Gastrocnemius medialis (tissue), 4 donors: Measurements from ENCODE around the gene CELF1. TPM values are rescaled to one million over a fixed set of nuclear protein-coding genes. Genes with fewer than 3 reads are reported as not detected.

Experiments
- ATAC-seq, 2 donors: fragments of 150-250 bp; one replicate each; pipeline ENCODE4 v1.9.1; 2016
- DNase-seq, 2 donors: peaks; one replicate each; pipeline ENCODE4 v3.0.0-alpha.2; 2019
- H3K27ac ChIP-seq, 4 donors: fragments of 200-600 bp; sonication (generic); 1 replicate in 1 of 4; 2 replicates in 3 of 4; pipeline ENCODE4 v1.5.1; 2016 to 2018; ENCODE audit warnings: mild to moderate bottlenecking in 2 of 4, moderate library complexity in 1 of 4
- H3K27me3 ChIP-seq, 3 donors: fragments of 200-600 bp; sonication (generic) in 2 of 3; 1 replicate in 1 of 3; 2 replicates in 2 of 3; pipeline versions ENCODE4 v1.5.1 to v1.6.0; 2016 to 2019; ENCODE audit warnings: mild to moderate bottlenecking in 1 of 3, moderate library complexity in 1 of 3
- H3K36me3 ChIP-seq, 2 donors: fragments of 200-600 bp; sonication (generic) in 1 of 2; one replicate each; pipeline ENCODE4 v1.5.1; 2017 to 2018
- H3K4me1 ChIP-seq, 2 donors: fragments of 200-600 bp; sonication (generic) in 1 of 2; one replicate each; pipeline ENCODE4 v1.5.1; 2016 to 2017; ENCODE audit warnings: mild to moderate bottlenecking in 2 of 2
- H3K4me3 ChIP-seq, 4 donors: fragments of 200-600 bp; sonication (generic) in 3 of 4; 1 replicate in 1 of 4; 2 replicates in 3 of 4; pipeline ENCODE4 v1.5.1; 2016 to 2019; ENCODE audit warnings: mild to moderate bottlenecking in 2 of 4
- H3K9me3 ChIP-seq, 3 donors: fragments of 200-600 bp; sonication (generic) in 2 of 3; 1 replicate in 1 of 3; 2 replicates in 2 of 3; pipeline ENCODE4 v1.5.1; 2016 to 2019
- POLR2A ChIP-seq, 2 donors: fragments of 450-650 bp; IDR thresholded peaks; one replicate each; pipeline ENCODE4 v1.6.1; 2017; ENCODE audit warnings: antibody characterized with exemption in 2 of 2, mild to moderate bottlenecking in 2 of 2, moderate library complexity in 2 of 2
- in situ Hi-C, 4 donors: fragments of 200-750 bp; cut with MboI; loops; one replicate each; pipeline versions ENCODE4 v1.15.0 to v1.8.0; 2017; ENCODE audit warnings: low sequenced_read_pairs in 4 of 4
- intact Hi-C: fragments of 100-400 bp; cut with DNase I; formaldehyde crosslinking; loops from one replicate; pipeline ENCODE4 v1.15.1; 2023; ENCODE audit warnings: low total_unique reads
- total RNA-seq, 4 donors: library from RNA; depleted of rRNA; stranded (reverse); fragments of >200 nt; gene quantifications; one replicate each; pipeline versions ENCODE4 v1.1.0 to v1.2.3, GENCODE V29; 2016
- TF ChIP-seq, protein P1 (sequence below), 5 experiments: fragments of 450-650 bp in 3 of 5; fragments of 200-600 bp in 2 of 5; sonication (generic) in 2 of 5; IDR thresholded peaks in 4 of 5; conservative IDR thresholded peaks in 1 of 5; 1 replicate in 4 of 5; 2 replicates in 1 of 5; pipeline ENCODE4 v1.5.1; 2016 to 2019; ENCODE audit warnings: antibody characterized with exemption in 5 of 5, mild to moderate bottlenecking in 3 of 5, moderate library complexity in 3 of 5

The CELF1 gene
- total RNA-seq, 4 donors from 2014 or later: 106 to 185 (median 136) TPM

DNA sequence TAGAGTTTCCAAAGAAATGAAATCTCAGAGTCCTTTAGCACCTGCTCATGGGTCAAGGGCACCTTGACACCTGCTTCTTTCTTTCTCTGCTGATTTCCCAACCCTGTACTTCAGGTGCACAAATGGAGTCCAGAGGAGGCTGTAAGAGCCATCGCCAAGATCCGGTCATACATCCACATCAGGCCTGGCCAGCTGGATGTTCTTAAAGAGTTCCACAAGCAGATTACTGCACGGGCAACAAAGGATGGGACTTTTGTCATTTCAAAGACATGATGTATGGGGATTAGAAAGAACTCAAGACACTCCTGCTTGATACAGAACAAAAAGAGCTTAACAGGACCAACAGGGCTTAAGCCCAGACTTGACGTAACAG lies 18.4 kb upstream of the CELF1 start:
- DNase-seq: no peak
- Histone ChIP-seq H3K4me3 (no peak overlapping the region), H3K36me3 (peaks cover 0 to 48% of the 10 kb centered on the region in 2 donors), H3K4me1 (peaks cover 30 to 35% of the 10 kb centered on the region in 2 donors), H3K27ac (peak overlapping the region; percentile 7 to 60 (median 46)), H3K9me3 (no peaks in the 10 kb centered on the region), H3K27me3 (no peaks in the 10 kb centered on the region)
- in situ Hi-C loops: no loop called here
- peak in 1 of 2 donors; percentile 24 for ATAC-seq
- intact Hi-C loops: loop anchor here (10.0 kb wide), 1 partner anchor 193 kb away; the partner anchor contains the start of gene FNBP4
- no peak for TF ChIP-seq POLR2A (IDR thresholded peaks at IDR 0.05)
- TF ChIP-seq, protein P1, sequence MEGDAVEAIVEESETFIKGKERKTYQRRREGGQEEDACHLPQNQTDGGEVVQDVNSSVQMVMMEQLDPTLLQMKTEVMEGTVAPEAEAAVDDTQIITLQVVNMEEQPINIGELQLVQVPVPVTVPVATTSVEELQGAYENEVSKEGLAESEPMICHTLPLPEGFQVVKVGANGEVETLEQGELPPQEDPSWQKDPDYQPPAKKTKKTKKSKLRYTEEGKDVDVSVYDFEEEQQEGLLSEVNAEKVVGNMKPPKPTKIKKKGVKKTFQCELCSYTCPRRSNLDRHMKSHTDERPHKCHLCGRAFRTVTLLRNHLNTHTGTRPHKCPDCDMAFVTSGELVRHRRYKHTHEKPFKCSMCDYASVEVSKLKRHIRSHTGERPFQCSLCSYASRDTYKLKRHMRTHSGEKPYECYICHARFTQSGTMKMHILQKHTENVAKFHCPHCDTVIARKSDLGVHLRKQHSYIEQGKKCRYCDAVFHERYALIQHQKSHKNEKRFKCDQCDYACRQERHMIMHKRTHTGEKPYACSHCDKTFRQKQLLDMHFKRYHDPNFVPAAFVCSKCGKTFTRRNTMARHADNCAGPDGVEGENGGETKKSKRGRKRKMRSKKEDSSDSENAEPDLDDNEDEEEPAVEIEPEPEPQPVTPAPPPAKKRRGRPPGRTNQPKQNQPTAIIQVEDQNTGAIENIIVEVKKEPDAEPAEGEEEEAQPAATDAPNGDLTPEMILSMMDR (IDR thresholded peaks at IDR 0.05 in 4 of 5, conservative IDR thresholded peaks at IDR 0.05 in 1 of 5): no peak

DNA sequence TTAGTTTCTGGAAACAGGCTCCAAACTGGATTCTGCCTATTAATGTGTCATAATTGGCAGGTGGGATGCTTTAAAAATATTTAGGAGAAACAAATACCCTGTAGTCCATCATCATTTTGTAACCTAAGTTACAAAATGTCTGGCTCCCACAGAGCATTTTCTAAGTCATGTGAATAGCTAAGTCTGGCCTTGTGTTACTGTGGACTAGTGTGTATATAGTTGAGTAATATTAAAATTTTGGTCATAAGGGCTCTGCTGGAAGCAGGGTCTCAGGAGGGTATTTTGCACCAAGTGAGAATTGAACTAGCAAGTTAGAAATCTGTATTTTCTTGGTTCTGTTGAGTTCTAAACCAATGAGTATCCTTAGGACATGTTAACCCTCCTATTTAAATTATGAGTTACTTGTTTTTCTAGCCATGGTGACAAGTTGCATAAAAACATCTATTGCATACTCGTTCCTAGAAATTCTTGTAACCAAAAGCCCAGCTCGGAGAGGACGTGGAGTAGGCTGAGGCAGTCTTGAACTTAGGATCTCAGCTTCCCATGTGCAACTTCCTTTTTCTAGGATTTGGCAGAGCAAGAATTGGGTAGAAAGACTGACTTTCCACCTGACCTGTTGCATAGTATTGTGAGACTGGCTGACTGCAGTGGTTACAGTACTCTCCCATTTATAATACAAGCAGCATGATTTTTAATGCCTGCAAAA lies 17.9 kb upstream of the CELF1 start:
- no peak overlapping the region for H3K4me3 ChIP-seq
- DNase-seq (no peak), ATAC-seq (peak; percentile 34 to 74)
- H3K27me3 ChIP-seq: no peaks in the 10 kb centered on the region
- in situ Hi-C loops (no loop called here), intact Hi-C loops (loop anchor here (10.0 kb wide), 1 partner anchor 194 kb away; the partner anchor contains the start of gene FNBP4)
- TF ChIP-seq, protein P1 (IDR thresholded peaks at IDR 0.05 in 4 of 5, conservative IDR thresholded peaks at IDR 0.05 in 1 of 5): no peak
- no peak for TF ChIP-seq POLR2A (IDR thresholded peaks at IDR 0.05)
- H3K27ac ChIP-seq: peak overlapping the region; percentile 7 to 60 (median 46)
- peaks cover 36 to 38% of the 10 kb centered on the region in 2 donors for H3K4me1 ChIP-seq
- H3K36me3 ChIP-seq: peaks cover 0 to 46% of the 10 kb centered on the region in 2 donors
- no peaks in the 10 kb centered on the region for H3K9me3 ChIP-seq

DNA sequence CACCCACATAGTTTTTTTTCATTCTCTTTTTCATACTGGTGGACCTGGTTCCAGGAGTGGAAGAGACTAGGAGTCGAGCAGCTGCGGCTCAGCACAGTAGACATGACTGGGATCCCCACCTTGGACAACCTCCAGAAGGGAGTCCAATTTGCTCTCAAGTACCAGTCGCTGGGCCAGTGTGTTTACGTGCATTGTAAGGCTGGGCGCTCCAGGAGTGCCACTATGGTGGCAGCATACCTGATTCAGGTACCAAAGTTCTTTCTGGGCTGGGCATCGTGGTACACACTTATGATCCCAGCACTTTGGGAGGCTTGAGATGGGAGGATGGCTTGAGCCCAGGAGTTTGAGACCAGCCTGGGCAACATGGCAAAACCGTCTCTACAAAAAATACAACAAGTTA lies 16.7 kb upstream of the CELF1 start:
- Histone ChIP-seq H3K27me3 (no peaks in the 10 kb centered on the region), H3K4me1 (peaks cover 42 to 43% of the 10 kb centered on the region in 2 donors), H3K4me3 (no peak overlapping the region), H3K27ac (peak overlapping the region in 2 of 4 donors; percentile 32 to 42), H3K9me3 (no peaks in the 10 kb centered on the region), H3K36me3 (peaks cover 0 to 38% of the 10 kb centered on the region in 2 donors)
- in situ Hi-C loops (no loop called here), intact Hi-C loops (loop anchor here (10.0 kb wide), 1 partner anchor 195 kb away; the partner anchor contains the start of gene FNBP4)
- TF ChIP-seq, protein P1 (IDR thresholded peaks at IDR 0.05 in 4 of 5, conservative IDR thresholded peaks at IDR 0.05 in 1 of 5): no peak
- no peak for TF ChIP-seq POLR2A (IDR thresholded peaks at IDR 0.05)
- DNase-seq (no peak), ATAC-seq (no peak)

- Histone ChIP-seq H3K27me3 (no peaks in the 10 kb centered on the region), H3K27ac (peak overlapping the region; percentile 81 to 89 (median 86)), H3K4me1 (peaks cover 20% of the 10 kb centered on the region in 2 donors), H3K9me3 (no peaks in the 10 kb centered on the region), H3K4me3 (peak overlapping the region; percentile 80 to 97 (median 84)), H3K36me3 (peaks cover 0 to 7% of the 10 kb centered on the region in 2 donors)
- no peak for ATAC-seq
- TF ChIP-seq, protein P1 (IDR thresholded peaks at IDR 0.05 in 4 of 5, conservative IDR thresholded peaks at IDR 0.05 in 1 of 5): no peak
- TF ChIP-seq POLR2A (IDR thresholded peaks at IDR 0.05): no peak
- intact Hi-C loops: no loop called here
- no peak for DNase-seq
- in situ Hi-C loops: no loop called here
Measured at GRCh38 chr11:47566149-47566698, 13.3 kb upstream of the CELF1 start.
